HG03139 (cell line): ENCODE measurements around the gene SRGAP2.
"Not testable (repeated sequence)": the region's sequence is repeated elsewhere in the genome, so short reads cannot be mapped to it uniquely, and the experiment has no call there.

Experiments used
- ATAC-seq: cut with Tn5 transposase; IDR thresholded peaks from one replicate; pipeline ENCODE4 v1.9.1; 2021; ENCODE audit not compliant: unreplicated experiment

The SRGAP2 gene

DNA sequence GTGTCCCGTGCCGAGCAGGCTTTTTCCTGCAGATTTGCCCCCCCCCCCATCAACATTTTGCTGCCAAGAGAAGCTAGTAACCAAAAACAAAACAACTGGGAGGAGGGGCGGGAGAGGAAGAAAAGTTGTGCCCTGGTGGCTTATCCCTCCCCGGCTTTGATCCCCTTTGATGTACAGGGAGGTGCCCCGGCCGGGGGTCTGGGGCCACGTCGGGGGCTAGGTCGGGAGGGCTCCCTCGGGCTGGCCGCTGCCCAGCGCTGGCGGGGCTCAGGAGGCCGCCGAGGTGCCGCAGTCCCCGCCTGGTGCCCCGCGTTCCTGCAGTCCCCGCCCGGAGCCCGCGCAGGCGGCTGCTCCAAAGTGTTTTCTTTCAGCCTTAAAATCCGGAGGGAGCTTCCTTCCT, 1.5 kb downstream of the SRGAP2 start:
- ATAC-seq = not testable (repeated sequence)

DNA sequence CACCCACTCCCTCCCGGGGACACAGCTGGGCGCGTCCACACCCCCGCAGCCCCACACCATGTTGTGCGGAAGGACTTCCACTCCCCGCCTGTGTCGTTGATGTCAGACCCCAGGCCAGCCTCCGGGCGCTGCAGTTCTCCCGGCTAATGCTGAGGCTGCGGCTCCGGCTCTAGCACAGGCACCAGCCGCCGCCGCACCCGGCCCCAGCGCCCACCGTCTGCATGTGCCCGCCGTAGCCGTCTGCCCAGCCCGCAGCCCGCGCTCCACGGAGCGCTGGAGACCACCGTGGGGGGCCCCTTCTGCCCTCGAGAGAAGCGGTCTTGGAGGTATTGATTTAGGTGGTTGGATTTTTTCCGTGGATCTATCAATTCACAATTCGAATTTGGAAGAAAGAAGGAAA, 2.2 kb downstream of the SRGAP2 start:
- not testable (repeated sequence) for ATAC-seq

DNA sequence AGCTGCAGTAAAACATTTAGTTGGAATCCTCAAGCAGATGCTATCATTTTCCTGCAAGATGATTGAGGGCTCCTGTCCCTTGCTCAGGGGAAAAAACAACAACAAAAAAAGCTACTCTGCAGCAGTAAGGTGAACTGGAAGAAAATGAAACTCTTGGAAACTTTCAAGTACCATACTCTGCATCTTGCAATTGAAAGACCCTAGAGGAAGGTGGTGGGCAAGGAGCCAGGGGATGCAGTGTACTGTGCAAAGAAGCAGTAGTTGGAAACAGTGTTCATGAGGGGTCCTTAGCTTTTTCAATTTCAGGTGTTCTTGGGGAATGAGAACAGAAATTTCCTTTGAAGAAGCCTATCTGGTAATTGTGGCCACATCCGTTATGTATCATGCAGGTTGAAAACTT, 7.5 kb downstream of the SRGAP2 start:
- not testable (repeated sequence) for ATAC-seq

DNA sequence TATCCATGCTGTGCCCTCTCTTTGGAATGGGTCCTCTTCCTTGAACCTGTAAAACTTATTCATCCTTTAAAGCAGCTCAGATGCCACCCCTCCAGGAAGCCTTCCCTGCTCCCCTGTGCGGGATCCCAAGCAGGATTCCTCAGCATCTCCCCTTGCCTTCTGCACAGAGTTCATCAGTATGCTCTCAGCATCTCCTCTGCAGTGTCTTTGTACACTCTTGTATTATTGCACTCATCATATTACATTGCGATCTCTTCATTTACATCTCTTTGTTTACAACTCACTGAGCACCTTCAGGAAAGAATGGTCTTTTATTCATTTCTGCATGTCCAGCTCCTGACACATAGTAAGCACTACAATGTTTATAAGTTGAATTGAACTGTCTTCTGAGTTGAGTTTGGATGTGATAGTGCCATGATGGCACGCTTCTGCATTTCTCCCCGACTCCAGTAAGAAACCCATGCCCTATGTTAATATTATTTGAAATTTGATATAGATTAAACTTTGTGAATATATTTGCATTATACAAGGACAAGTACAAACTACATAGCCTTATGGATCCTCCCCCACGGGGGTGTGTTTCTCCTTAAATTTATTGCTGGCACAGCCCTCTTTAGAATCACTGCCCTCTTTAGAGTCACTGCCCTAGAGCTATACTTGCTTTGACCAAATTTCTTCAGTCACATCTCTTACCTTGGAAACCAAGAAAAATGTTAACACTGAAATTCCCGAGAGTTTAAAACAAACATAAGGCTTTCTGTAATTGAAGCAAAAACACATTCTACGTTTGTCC, 12.5 kb downstream of the SRGAP2 start:
- not testable (repeated sequence) for ATAC-seq

DNA sequence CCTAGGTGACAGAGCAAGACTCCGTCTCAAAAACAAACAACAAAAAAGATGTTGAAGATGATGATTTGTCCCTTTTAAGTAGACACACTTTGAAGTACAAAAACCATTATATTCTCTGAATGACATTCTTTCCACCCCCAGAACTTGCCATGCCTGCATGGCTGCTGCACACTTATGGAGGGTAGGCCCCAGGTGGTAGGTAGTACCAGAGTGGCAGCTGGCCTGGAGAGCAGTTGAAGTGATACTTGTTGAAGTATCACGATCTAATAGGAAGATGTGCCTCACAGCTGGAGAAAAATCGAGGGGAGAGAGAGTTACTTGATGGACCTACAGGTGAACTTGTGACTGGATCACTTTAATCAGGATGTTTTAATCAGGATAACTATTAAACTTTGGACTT, 14.9 kb downstream of the SRGAP2 start:
- not testable (repeated sequence) for ATAC-seq

DNA sequence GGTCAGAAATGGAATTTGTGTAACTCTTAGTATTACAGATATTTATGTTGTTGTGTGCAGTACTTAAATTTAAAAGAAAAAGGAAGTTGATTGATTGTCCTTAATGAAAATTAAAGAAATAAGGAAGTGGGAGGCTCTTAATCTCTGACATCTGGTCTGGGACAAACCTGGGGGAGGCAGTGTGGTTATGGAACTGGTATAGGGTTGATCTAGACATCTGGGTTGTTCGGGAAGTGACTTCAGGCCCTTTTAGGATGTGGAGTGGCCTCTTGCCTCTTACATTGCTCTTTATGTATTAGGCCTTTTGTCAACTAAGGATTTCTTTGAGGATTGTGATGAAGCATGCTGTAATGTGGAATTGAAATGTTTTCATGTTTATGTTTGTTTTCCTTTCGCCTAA, 15.4 kb downstream of the SRGAP2 start:
- ATAC-seq = not testable (repeated sequence)

DNA sequence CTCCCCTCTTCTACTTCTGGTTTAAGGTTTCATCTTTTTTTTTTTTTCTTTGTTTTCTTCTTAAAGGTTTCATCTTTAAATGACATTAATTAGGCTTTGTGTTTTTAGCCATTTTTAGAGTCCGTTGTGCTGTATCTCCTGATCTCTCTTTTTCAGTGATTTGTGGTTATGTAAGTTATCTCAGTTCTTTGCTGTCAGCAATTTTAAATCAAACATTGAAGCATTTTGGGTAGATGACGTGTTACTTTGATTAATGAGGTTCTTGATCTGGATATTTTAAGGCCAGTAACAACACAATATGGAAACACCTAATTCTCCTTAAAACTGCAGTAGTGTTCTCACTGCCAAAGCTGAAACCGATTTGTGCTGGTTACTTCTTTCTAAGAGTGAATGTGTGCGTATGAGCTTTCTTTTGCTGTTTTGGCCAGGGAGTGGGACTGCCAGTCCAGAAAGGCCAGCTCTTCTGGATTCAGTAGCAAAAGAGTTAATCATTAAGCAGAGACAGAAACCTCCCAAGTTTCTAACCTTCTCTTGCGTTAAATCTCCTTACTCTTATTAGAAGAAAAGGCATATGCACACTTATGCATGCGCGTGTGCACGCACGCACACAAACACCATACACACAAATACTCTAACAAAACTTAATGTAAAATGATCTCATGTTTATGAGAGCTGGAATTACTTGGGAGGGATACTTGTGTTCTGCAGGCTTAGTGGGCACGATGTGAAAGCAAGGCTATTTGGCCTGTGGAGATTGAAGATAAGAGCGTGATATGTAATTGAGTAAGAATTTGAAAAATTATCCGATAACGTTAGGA, 16.4 kb downstream of the SRGAP2 start:
- ATAC-seq = not testable (repeated sequence)

DNA sequence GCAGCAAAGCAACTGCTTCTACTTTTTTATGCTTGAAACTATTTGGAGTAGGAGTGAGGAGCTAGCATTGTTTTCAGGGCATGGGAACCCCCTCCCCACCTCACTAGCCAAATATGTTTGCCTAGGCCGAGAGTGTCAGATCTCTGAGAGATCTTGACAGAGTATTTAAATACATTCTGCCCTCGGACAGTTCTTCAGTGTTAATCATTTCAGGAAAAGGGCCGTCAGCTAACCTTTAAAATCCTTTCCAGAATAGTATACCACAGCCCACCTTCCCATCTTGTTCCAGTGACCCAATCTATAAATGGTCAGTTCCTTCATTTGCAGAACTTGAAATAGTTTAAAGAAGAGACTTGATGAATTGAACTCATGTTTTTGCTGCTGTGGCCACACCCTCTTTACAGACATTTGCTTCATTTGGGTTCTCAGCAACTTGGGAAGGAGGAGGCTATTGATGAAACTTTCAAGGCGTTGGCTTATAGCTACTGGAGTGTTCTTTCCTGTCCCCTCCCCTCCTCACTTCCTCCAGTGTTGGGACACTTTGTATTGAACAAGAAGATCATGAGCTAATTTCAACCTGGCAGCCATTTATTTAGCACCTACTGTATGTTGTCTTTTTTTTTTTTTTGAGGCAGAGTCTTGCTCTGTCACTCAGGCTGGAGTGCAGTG, 17.1 kb downstream of the SRGAP2 start:
- ATAC-seq = not testable (repeated sequence)

DNA sequence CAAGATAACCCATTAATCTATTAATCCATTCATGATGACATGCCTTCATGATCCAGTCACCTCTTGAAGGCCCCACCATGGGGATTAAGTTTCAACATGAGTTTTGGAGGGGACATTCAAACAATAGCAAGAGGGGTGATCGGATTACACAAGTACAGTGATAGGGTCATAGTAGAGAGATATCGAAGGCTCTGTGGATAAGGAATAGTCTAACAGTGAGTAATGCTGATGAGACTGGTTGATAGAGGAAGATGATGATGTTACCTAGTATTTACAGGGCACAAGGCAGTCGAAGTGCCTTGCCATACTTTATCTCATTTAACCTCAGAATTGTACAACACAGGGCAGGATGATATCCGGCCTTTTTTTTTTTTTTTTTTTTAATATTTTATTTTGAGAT, 18.2 kb downstream of the SRGAP2 start:
- ATAC-seq = not testable (repeated sequence)

DNA sequence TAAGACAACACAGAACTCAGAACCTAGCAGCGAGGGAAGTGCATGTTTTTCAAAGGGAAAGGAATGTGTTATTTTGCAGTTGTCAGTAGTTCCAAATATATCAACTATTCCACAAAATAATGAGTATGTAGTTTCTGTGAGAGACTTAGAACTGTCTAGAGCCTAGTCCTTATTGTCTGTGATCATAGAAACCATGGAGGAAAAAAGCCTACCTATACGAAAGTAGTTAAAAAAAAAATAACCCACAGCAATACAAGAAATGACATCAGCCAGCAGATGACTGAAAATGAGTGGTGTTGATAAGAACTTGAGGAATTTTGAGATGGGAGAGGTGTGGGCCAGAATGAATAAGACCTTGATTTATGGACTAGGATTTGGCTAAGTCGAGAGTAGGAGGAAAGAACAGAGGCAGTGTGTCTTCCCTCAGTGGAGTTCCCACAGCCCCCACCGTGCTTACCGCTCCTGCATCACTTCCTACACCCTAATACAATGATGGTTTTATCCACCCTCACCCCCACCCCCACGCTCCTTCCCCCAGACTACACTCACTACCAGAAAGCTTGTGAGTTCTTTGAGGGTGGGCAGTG, 20.9 kb downstream of the SRGAP2 start:
- ATAC-seq = not testable (repeated sequence)

DNA sequence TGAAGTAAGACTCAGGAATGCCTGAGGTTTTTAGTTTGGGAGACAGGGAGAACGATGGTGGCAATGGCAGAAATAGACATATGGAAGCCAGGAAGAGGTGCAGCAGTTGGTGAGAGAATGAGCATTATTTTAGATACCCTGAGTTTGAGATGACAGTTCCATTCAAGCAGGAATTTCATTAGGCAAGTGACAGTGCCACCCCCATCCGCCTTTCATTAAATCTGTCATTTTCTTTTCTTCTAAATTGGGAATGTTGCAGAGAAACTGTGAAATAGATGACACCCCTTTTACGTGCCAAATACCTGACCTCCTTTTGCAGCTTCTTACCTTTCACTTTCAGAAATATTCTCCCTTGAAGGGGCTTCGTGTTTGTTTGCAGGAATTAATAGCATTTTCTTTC, 22.0 kb downstream of the SRGAP2 start:
- ATAC-seq = not testable (repeated sequence)

DNA sequence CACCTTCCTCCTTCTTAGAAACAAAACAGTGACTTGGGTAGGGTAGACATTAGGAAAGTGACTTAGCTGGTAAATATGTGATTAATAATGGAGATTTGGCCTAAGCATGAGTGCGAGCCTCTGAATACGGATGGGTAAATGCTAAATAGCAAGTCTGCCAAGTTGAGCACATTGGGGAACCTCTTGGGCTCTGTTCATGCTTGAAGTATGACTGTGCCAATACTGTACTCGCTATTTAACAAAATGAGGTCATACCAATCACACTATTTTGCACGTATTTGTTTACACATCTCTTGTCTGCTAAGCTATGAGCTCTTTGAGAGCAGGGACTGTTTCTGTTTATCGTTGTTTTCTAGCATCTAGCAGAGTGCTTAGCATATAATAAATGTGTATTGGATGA, 23.5 kb downstream of the SRGAP2 start:
- ATAC-seq = not testable (repeated sequence)

DNA sequence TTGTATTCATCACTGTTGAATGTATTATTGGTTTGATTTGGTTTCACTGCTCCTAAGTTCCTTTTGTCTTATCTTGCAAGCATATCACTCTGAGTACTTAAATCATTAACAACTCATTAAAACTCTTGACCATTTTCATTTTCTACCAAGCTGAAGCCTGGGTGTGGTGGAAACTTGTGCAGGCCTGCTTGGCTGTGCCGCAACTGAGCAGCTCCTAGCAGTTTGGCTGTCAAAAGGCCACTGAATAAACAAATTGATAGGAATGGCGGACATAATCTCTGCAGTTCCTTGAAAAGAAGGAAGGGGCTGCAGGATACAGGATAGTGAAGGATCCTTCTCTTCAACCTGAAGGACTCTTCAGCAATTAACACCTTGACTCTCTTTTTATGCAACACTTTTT, 25.9 kb downstream of the SRGAP2 start:
- not testable (repeated sequence) for ATAC-seq

DNA sequence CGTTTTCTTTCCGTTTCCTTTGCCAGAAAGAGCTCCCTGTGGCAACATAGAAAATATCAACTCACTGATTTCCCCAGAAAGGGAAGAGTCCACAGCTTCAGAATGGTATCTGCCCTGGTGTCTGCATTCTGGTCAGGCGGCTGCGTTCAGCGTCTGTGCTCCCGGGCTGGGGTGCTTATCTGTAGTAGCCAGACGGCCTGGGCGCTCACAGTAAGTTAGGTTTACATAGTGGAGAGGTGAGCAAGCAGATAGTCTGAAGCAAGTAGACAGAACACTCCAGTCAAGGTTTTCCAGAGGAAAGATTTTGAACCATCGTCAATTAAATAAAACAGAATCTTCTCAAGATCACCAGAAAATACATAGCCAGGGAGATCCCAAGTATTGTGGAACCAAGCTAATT, 28.6 kb downstream of the SRGAP2 start:
- not testable (repeated sequence) for ATAC-seq

DNA sequence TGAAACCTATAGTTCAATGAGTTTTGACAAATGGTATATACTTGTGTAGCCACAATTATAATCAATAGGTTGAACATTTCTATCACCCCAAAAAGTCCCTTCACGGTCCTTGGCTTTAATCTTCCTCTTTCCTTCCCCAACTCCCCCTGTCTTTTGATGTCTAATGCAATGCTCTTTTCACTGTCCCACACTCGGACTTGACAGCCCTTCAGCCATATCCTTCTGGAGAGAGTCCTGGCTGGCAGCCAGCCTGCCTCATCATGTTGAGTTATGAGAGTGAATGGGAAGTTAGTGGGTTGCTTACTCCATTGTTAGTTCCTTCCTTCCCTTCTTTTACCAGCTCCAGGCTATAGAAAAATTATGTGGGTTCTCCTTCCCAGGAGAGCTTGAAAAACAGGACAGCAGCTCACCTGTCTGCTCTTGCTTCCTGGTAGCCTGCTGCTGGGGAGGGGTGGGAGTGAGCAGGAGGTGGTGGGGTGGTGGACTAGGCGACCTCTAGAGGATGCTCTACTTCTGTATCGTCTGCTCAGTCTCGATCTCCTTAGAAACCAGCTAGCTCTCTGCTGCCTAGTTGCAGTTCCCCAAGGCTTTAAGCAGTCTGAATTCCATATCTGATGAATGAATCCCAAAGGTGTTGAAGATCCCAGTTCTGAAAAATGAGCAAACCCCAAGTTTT, 29.8 kb downstream of the SRGAP2 start:
- ATAC-seq = not testable (repeated sequence)

DNA sequence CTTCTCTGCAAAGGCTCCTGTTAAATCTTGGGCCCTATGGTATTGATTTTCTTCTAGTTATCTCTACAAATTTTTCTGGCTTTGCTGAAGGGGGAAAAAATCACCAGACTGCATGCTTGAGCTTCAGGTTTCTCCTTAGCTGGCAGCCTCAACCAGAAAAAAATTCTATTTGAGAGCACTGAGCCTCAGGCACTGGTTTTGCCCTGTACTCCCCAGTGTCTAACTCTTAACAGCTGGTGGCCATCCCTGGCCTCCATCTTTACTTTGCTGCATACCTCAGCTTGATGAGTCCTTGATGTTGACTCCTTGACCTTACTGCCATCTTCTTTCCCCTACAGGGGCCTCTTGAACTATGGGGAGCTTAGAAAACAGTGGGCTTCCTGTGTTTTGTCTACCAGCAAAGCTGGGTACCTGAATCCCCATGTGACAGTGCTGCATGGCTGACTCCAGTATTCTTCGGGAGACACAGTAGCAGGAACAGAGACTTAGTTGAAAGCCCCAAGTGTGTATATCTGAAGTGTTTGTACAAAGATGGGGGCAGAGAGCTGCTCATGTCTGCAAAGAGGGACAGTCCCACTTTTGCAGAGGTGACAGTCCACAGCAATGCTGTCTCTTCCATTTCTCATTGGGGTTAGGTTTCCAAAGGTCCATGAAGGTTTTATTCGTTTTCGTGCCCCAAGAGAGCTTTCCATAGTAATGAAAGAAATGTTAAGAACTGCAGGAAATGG, 31.0 kb downstream of the SRGAP2 start:
- ATAC-seq = not testable (repeated sequence)

DNA sequence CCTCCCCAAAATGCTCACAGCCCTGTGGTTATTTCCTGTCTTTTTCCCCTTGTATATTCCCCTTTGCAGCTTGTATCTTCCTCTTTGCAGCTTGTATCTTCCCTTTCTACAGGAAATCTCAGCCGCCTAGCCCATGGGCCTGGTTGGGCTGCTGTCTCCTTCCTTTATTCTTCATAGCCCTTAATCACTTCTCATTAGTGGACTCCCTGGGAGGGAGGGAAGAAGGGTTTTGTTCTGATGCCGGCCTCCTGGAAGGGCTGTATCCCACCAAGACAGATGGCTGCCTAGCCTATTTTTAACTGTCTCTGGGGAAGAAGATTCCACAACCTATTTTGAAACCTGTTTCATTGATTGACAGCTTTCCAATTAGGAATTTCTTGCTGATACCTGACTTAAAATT, 31.8 kb downstream of the SRGAP2 start:
- ATAC-seq = not testable (repeated sequence)

DNA sequence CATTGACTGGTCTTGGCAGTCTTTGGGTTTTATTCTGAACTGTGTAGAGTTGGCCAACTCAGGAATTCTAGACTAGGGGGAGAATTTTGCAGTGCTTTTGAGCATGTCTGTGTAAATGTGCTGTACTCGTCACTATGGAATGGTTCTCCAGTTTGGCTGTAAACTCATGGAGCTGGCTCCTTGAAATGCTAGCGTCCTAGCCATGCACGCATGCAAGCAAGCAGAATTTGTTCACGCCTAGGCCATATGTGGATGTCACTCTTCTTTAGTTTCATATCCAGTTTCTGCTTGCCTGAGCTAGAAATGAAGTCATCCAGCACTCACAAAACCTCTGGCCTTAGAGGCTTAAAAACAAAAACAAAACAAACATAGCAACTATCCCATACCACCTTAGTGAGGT, 36.9 kb downstream of the SRGAP2 start:
- not testable (repeated sequence) for ATAC-seq

DNA sequence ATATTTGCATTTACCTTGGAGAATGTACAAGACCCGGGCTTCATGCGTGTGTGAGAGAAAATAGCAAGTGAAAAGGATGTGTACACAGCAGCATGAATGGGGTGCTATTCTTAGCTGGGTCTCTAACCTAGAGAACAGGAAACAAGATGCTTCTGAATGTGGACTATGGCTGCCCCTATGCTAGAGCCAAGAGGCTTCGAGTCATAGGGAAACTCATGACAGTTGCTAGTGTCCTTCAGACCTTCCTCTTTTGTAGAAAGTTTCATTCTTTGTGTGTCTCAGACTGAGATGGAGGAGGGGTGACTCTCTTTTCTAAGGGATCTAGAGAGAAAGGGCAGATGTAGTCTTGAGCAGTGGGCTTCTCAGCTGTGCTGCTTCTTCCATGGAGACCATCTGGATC, 40.0 kb downstream of the SRGAP2 start:
- peak; percentile 97 for ATAC-seq

DNA sequence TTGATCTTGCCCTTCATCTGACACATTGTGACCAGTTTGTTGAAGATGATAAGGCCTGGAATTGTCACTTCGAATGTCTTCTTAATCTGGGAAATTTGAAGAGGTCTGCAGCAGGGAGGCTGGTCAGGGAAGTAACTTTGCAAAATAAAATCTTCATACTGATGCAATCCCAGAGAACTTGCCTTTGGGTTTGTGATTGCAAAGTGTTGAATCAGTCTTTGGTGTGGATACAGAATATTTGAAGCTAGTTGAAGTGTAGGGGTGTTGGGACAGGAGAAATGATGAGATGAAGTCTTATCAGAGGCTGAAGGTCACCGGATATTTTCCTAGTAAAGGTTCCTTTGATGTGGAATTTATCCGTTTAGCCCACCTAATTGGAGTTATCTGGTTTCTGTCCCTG, 42.1 kb downstream of the SRGAP2 start:
- ATAC-seq = not testable (repeated sequence)
